ENCODE measurements around the gene AARSD1.
"Not testable (repeated sequence)": the region's sequence is repeated elsewhere in the genome, so short reads cannot be mapped to it uniquely, and the experiment has no call there.

Gene AARSD1

GRCh38 chr17:42989141-42989540 lies 24.9 kb upstream of the AARSD1 start:
- TF ChIP-seq CTCF (IDR thresholded peaks at IDR 0.05; ENCODE audit: low read depth, low read length): no peak
- DNase-seq (ENCODE audit: extremely low read depth, low read depth): no peak

GRCh38 chr17:42985225-42985624 lies 21.0 kb upstream of the AARSD1 start:
- no peak for TF ChIP-seq CTCF (IDR thresholded peaks at IDR 0.05; ENCODE audit: low read depth, low read length)
- DNase-seq (ENCODE audit: extremely low read depth, low read depth): no peak

- no peak for DNase-seq (ENCODE audit: extremely low read depth, low read depth)
- TF ChIP-seq CTCF (IDR thresholded peaks at IDR 0.05; ENCODE audit: low read depth, low read length): no peak
Observed at GRCh38 chr17:42982266-42982665, 18.0 kb upstream of the AARSD1 start.

- DNase-seq (ENCODE audit: extremely low read depth, low read depth): no peak
- TF ChIP-seq CTCF (IDR thresholded peaks at IDR 0.05; ENCODE audit: low read depth, low read length): no peak; the same call in 1 of the 2 replicates
Observed at GRCh38 chr17:42980766-42981397, 16.6 kb upstream of the AARSD1 start.

- DNase-seq (ENCODE audit: extremely low read depth, low read depth): peak; percentile 32
- TF ChIP-seq CTCF (IDR thresholded peaks at IDR 0.05; ENCODE audit: low read depth, low read length): no peak
Observed at GRCh38 chr17:42980274-42980765, 16.1 kb upstream of the AARSD1 start, which contains the start of gene RUNDC1. RUNDC1 (plus strand) TSS chr17:42980565; CDS start chr17:42980577, 12 bp downstream.

- TF ChIP-seq CTCF (IDR thresholded peaks at IDR 0.05; ENCODE audit: low read depth, low read length): no peak
- no peak for DNase-seq (ENCODE audit: extremely low read depth, low read depth)
Observed at GRCh38 chr17:42979511-42980273, 15.4 kb upstream of the AARSD1 start, which contains the start of gene PTGES3L. PTGES3L (minus strand) TSS chr17:42980080; CDS start chr17:42980053, 27 bp downstream.

- not testable (repeated sequence) for DNase-seq (ENCODE audit: extremely low read depth, low read depth)
Observed at GRCh38 chr17:42975701-42976100, 11.4 kb upstream of the AARSD1 start.

All from AG09319 (cell line).